Left ventricle myocardium inferior (tissue), 1 donor: ENCODE results near the gene ANO10. TPM values are rescaled to one million over a fixed set of nuclear protein-coding genes. Genes with fewer than 3 reads are reported as not detected.
"Not testable (repeated sequence)": the region's sequence is repeated elsewhere in the genome, so short reads cannot be mapped to it uniquely, and the experiment has no call there.

Experiments used
- DNase-seq: peaks from one replicate; pipeline ENCODE4 v3.0.0-alpha.2; 2020
- H3K27ac ChIP-seq: fragments of 200-600 bp; replicated peaks from 2 replicates; pipeline ENCODE4 v1.8.0; 2021
- H3K27me3 ChIP-seq: fragments of 200-600 bp; 2 replicates; pipeline ENCODE4 v1.8.0; 2021; ENCODE audit warnings: low read depth
- H3K36me3 ChIP-seq: fragments of 200-600 bp; 2 replicates; pipeline ENCODE4 v1.8.0; 2021
- H3K4me1 ChIP-seq: fragments of 200-600 bp; 2 replicates; pipeline ENCODE4 v1.8.0; 2021
- H3K4me3 ChIP-seq: fragments of 200-600 bp; 2 replicates; pipeline ENCODE4 v1.8.0; 2021; ENCODE audit warnings: mild to moderate bottlenecking, moderate library complexity
- H3K9me3 ChIP-seq: fragments of 200-600 bp; replicated peaks from 2 replicates; pipeline ENCODE4 v1.8.0; 2021
- CTCF ChIP-seq: fragments of 200-600 bp; IDR thresholded peaks from 2 replicates; pipeline ENCODE4 v1.8.0; 2021; ENCODE audit warnings: antibody characterized with exemption, mild to moderate bottlenecking, borderline replicate concordance
- intact Hi-C: fragments of 100-400 bp; cut with micrococcal nuclease; formaldehyde crosslinking; loops from one replicate; pipeline ENCODE4 v1.11.0; 2022
- total RNA-seq: library from RNA; stranded (reverse); fragmentation: NEBNext Ultra II Directional; extraction: Animal tissue kit (Norgen Biotek cat#: 25700); gene quantifications from one replicate; pipeline ENCODE4 v1.2.1, GENCODE V29; 2021
- donor health status: DM: no; HTN: yes; CAD: no; lungs with severe emphysema.

Gene ANO10
- total RNA-seq, 1 donor from 2014 or later: 12.6 TPM

DNA sequence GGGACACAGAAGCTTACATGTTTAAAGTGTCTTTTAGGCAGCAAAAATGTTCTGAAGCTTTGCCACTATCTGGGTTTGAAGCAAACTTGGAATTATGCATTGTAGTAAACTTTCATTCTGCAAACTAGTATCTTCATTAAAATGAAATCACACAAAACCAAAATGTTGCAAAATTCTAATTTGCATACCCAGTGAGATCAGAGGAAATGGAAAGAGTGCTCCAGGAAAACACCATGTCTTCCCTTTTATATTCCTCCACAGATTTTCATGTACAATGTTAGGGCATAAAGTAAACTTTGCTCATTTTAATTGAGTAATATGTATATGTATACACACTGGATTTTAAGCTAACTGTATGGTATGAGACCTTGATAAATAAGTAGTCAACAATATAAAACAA lies 23.9 kb downstream of the ANO10 start:
- TF ChIP-seq CTCF: no peak
- no peaks in the 10 kb centered on the region for H3K27me3 ChIP-seq
- no peak overlapping the region for H3K27ac ChIP-seq
- H3K4me1 ChIP-seq: no peaks in the 10 kb centered on the region
- no peak for DNase-seq
- intact Hi-C loops: no loop called here
- peaks cover 27% of the 10 kb centered on the region for H3K9me3 ChIP-seq
- no peak overlapping the region for H3K4me3 ChIP-seq
- peaks cover 27% of the 10 kb centered on the region for H3K36me3 ChIP-seq

DNA sequence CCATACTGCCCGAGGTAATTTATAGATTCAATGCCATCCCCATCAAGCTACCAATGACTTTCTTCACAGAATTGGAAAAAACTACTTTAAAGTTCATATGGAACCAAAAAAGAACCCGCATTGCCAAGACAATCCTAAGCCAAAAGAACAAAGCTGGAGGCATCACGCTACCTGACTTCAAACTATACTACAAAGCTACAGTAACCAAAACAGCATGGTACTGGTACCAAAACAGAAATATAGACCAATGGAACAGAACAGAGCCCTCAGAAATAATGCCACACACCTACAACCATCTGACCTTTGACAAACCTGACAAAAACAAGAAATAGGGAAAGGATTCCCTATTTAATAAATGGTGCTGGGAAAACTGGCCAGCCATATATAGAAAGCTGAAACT lies 25.6 kb downstream of the ANO10 start:
- intact Hi-C loops, H3K4me3 ChIP-seq, H3K27ac ChIP-seq, DNase-seq, H3K27me3 ChIP-seq, H3K4me1 ChIP-seq: not testable (repeated sequence)
- H3K9me3 ChIP-seq: peaks cover 45% of the 10 kb centered on the region
- H3K36me3 ChIP-seq: peaks cover 36% of the 10 kb centered on the region

DNA sequence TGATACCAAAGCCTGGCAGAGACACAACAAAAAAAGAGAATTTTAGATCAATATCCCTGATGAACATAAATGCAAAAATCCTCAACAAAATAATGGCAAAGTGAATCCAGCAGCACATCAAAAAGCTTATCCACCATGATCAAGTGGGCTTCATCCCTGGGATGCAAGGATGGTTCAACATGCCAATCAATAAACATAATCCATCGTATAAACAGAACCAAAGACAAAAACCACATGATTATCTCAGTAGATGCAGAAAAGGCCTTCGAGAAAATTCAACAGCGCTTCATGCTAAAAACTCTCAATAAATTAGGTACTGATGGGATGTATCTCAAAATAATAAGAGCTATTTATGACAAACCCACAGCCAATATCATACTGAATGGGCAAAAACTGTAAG lies 26.5 kb downstream of the ANO10 start:
- H3K27ac ChIP-seq, H3K4me1 ChIP-seq, H3K27me3 ChIP-seq, H3K4me3 ChIP-seq, DNase-seq, intact Hi-C loops: not testable (repeated sequence)
- Histone ChIP-seq H3K9me3 (peaks cover 48% of the 10 kb centered on the region), H3K36me3 (peaks cover 43% of the 10 kb centered on the region)

GRCh38 chr3:43593588-43593987 lies 28.2 kb downstream of the ANO10 start:
- H3K4me1 ChIP-seq, intact Hi-C loops, H3K27ac ChIP-seq, DNase-seq, H3K4me3 ChIP-seq, H3K27me3 ChIP-seq: not testable (repeated sequence)
- Histone ChIP-seq H3K36me3 (peaks cover 43% of the 10 kb centered on the region), H3K9me3 (peaks cover 48% of the 10 kb centered on the region)

- DNase-seq, H3K4me1 ChIP-seq, intact Hi-C loops, H3K27ac ChIP-seq, H3K27me3 ChIP-seq, H3K4me3 ChIP-seq: not testable (repeated sequence)
- Histone ChIP-seq H3K9me3 (peaks cover 48% of the 10 kb centered on the region), H3K36me3 (peaks cover 29% of the 10 kb centered on the region)
Measured at GRCh38 chr3:43591866-43592265, 29.9 kb downstream of the ANO10 start.

DNA sequence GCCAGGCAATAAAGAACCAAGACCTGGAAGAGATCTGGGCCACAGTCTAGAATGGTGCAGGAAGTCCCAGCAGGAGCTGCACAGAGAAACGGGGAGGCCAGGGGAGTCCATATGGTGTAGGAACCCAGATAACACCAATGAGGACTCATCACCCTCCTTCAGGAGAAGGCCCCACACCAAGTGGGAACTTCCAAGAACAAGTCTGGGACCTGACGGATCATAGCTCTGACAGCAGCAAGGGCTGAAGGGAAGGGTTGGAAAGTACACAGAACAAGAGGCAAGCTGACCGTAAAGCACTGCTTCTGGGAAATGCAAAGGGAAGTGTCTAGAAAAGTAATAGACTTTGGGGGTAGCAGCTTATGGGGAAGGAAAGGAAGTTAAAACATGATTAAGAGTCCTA lies 34.5 kb downstream of the ANO10 start:
- no peaks in the 10 kb centered on the region for H3K27me3 ChIP-seq
- H3K4me1 ChIP-seq: peaks cover 17% of the 10 kb centered on the region
- H3K9me3 ChIP-seq: peaks cover 14% of the 10 kb centered on the region
- no peak overlapping the region for H3K4me3 ChIP-seq
- no peak for DNase-seq
- intact Hi-C loops: no loop called here
- no peak overlapping the region for H3K27ac ChIP-seq
- no peak for TF ChIP-seq CTCF
- peaks cover 18% of the 10 kb centered on the region for H3K36me3 ChIP-seq

- Histone ChIP-seq H3K27me3 (no peaks in the 10 kb centered on the region), H3K9me3 (no peaks in the 10 kb centered on the region), H3K27ac (no peak overlapping the region), H3K4me3 (no peak overlapping the region), H3K4me1 (peaks cover 17% of the 10 kb centered on the region), H3K36me3 (no peaks in the 10 kb centered on the region)
- no peak for DNase-seq
- TF ChIP-seq CTCF: no peak
- intact Hi-C loops: no loop called here
Measured at GRCh38 chr3:43584043-43584826, 37.6 kb downstream of the ANO10 start.
